ENCODE measurements around the gene ATP5F1E. TPM values are rescaled to one million over a fixed set of nuclear protein-coding genes. Genes with fewer than 3 reads are reported as not detected.
A peak's percentile ranks its signal among the peaks of the same experiment; 100 is the strongest.

Gene ATP5F1E
- total RNA-seq, 6 donors from 2014 or later, result 18.9 to 75.0 (median 32.3) TPM

DNA sequence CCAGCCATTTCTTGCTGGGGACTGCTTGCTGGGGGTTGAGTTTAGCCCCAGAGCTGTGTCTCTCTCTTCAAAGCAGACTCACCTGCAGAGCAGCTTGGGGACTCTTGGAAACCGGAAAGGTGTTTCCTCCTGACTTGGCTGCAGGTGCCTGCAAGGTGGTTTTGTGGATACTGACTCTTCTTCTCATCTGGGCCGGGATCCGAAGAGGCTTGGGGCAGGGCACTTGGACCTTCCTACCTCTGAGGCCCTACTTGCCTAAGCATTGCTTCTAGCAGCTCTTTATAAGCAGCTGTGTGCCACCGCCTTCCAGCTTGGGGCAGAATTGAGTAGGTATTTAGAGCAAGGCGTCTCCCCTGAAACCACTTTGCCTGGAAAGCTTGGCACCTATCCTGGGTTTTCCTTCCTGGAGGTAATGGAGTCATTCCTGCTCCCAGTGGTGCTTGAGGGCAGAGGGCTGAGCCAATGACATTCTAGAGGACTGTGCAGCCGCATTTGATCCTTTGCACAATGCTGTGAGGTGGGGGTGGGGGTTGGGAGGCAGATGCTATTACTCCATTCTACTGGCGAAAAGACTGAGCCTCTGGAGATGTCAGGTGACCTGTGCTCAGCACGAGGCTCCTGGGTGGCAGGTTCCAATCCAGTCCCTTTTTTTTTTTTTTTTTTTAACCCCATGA is 21.7 kb downstream of the ATP5F1E start:
- peak in 1 of 2 donors; percentile 64 for ATAC-seq (ENCODE audit: low FRiP score in 2 of 2)
- 53 to 74% methylated on average over 8 of the region's 8 CpGs for WGBS, 2 donors
- peak in 1 of 2 donors; percentile 86 for DNase-seq
- H3K36me3 ChIP-seq, result no peaks in the 10 kb centered on the region
- H3K4me3 ChIP-seq, result no peak overlapping the region
- peaks cover 31 to 41% (median 37%) of the 10 kb centered on the region in 4 donors for H3K4me1 ChIP-seq
- H3K9me3 ChIP-seq, result no peaks in the 10 kb centered on the region
- peak overlapping the region; percentile 56 to 67 (median 58) for H3K27ac ChIP-seq
- H3K27me3 ChIP-seq, result no peaks in the 10 kb centered on the region
- peak in 1 of 4 donors; percentile 9 for TF ChIP-seq POLR2A (IDR thresholded peaks at IDR 0.05)
- TF ChIP-seq EP300 (IDR thresholded peaks at IDR 0.05), result no peak

DNA sequence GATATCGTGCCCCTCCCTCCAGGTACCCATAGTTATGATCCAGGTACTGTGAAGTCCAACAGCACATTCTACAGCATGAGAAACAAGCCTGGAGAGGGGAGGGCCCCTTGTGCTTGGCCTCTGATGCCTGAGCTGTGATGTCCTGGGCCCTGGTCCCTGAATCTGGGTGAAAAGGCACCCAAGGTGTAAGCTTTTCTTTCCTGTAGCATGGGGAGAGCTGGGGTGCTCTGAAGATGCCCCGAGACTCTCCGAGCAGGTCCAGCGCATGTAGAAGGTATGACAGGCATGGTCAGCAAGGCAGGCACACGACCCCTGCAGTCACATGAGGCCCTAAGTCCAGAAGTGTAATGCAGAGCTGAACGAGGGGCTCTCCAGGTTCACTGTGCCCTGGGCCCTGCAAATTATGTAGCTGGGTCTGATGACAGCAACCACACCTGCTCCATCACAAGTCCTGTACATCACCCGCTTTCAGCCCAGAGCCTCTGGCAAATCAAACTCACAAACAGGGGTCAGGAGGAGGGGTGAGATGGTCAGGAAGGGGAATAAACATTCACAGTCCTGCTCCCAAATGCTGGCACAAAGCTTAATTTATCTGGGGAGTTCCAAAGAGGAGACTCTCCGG is 23.3 kb downstream of the ATP5F1E start:
- H3K4me1 ChIP-seq, result peaks cover 47 to 57% (median 52%) of the 10 kb centered on the region in 4 donors
- TF ChIP-seq POLR2AphosphoS5 (IDR thresholded peaks at IDR 0.05), result no peak
- TF ChIP-seq, protein P1, sequence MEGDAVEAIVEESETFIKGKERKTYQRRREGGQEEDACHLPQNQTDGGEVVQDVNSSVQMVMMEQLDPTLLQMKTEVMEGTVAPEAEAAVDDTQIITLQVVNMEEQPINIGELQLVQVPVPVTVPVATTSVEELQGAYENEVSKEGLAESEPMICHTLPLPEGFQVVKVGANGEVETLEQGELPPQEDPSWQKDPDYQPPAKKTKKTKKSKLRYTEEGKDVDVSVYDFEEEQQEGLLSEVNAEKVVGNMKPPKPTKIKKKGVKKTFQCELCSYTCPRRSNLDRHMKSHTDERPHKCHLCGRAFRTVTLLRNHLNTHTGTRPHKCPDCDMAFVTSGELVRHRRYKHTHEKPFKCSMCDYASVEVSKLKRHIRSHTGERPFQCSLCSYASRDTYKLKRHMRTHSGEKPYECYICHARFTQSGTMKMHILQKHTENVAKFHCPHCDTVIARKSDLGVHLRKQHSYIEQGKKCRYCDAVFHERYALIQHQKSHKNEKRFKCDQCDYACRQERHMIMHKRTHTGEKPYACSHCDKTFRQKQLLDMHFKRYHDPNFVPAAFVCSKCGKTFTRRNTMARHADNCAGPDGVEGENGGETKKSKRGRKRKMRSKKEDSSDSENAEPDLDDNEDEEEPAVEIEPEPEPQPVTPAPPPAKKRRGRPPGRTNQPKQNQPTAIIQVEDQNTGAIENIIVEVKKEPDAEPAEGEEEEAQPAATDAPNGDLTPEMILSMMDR (IDR thresholded peaks at IDR 0.05), result no peak
- no peak for TF ChIP-seq EP300 (IDR thresholded peaks at IDR 0.05)
- TF ChIP-seq POLR2A (IDR thresholded peaks at IDR 0.05), result no peak
- H3K9me3 ChIP-seq, result no peaks in the 10 kb centered on the region
- peak overlapping the region; percentile 86 to 95 (median 92) for H3K27ac ChIP-seq
- WGBS, 2 donors, result 76 to 81% methylated on average over 4 to 8 of the region's 8 CpGs
- peak in 1 of 2 donors; percentile 18 for DNase-seq
- no peak overlapping the region for H3K4me3 ChIP-seq
- no peaks in the 10 kb centered on the region for H3K27me3 ChIP-seq
- peaks cover 0 to 3% (median 0%) of the 10 kb centered on the region in 4 donors for H3K36me3 ChIP-seq
- ATAC-seq (ENCODE audit: low FRiP score in 2 of 2), result no peak

DNA sequence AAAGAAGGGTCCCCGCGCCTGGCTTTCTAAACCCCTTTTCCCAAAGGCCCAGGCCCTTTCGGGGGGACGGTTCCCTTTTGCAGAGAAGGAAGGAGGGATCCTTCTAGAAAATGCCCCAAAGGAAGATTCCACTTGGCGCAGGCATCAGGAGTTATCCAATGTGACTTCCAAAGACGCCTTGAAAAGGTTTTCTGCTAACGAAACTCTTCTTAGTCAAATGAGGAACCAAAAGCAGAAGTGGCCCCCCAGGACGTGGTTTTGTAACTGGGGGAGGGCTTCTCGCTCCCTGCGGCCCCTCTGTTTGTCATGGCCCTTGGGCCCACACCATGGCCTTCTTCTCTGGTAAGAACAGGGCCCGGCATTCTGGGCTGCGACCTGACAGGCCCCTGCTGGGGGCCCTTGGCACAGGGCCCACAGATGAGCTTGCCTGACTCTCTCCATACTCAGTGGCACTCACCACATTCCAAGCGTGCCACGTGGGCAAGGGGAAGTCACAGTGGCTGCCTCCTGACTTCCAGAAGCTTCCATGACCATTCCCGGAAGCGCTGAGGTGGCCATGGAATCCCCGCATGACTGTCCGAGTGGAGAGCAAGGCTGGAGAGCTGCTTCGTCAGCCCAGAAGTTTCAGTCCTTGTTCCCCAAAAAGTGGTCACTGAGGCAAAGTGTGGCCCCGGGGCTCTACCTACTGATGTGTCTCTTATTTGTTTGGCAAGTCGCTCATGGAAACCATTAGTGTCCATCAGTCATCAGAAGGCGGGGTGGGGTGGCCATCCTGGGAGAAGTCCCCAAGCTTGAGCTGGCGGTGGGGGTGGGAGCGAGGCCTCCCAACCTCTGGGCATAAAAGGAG is 24.2 kb downstream of the ATP5F1E start:
- Histone ChIP-seq H3K4me1 (peaks cover 49 to 58% (median 56%) of the 10 kb centered on the region in 4 donors), H3K27ac (peak overlapping the region; percentile 86 to 95 (median 92)), H3K4me3 (peak overlapping the region in 3 of 4 donors; percentile 69 to 89 (median 76)), H3K36me3 (peaks cover 0 to 6% (median 2%) of the 10 kb centered on the region in 4 donors), H3K27me3 (no peaks in the 10 kb centered on the region), H3K9me3 (no peaks in the 10 kb centered on the region)
- DNase-seq (peak; percentile 62 to 66), ATAC-seq (ENCODE audit: low FRiP score in 2 of 2) (peak in 1 of 2 donors; percentile 43)
- 83 to 88% methylated on average over 22 to 24 of the region's 24 CpGs for WGBS, 2 donors
- peak in 1 of 2 donors; percentile 6 for TF ChIP-seq POLR2AphosphoS5 (IDR thresholded peaks at IDR 0.05)
- no peak for TF ChIP-seq EP300 (IDR thresholded peaks at IDR 0.05)

DNA sequence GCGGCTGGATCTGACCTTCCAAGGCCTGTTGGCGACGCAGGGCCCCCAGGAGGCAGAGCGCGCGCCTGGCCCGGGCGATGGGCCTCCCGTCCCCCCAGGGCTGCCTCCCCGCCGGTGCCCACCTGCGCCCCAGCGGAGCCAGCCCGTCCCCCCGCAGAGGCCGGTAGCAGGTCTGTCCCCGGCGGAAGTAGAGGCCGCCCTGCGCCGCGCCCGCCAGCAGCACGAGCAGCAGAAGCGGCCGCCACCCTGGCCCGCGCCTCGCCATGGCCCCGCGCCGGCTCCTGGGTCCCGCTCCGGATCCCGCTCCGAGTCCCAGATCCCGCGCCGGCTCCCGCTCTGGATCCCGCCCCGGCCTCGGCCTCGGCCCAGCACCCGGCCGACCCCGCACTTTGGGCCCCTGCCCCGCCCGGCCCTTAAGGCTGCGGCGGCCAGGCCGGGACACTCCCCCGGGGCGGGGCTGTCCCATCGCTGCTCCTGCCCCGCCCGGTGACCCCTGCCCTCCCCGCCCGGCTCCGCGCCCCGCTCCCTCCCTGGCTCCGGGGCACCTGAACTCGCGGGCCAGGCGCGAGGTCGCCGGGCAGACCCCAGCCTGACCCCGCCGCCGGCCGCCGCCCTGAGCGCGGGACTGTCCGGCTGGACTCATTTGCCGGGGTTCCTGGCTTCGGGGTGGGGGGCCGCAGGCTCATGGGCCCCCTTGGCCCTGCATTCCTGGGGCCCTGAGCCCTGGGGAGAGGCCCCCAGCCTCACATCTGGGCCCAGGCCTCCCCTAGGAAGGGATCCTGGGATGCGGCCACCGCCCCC is 25.1 kb downstream of the ATP5F1E start, which contains the start of gene CTSZ:
Gene CTSZ (minus strand): TSS at position 391 of the 801 bp plus-strand sequence. CDS start 126 bp downstream, at position 265.
- Histone ChIP-seq H3K4me1 (peaks cover 49 to 58% (median 56%) of the 10 kb centered on the region in 4 donors), H3K27me3 (no peaks in the 10 kb centered on the region), H3K36me3 (peaks cover 0 to 12% (median 5%) of the 10 kb centered on the region in 4 donors), H3K27ac (peak within 1 kb of the TSS; percentile 86 to 95 (median 92)), H3K9me3 (no peaks in the 10 kb centered on the region), H3K4me3 (peak within 1 kb of the TSS; percentile 69 to 89 (median 78))
- peak in 3 of 4 donors; percentile 52 to 87 (median 73) for TF ChIP-seq POLR2A (IDR thresholded peaks at IDR 0.05)
- TF ChIP-seq, protein P1 (IDR thresholded peaks at IDR 0.05), result no peak
- TF ChIP-seq POLR2AphosphoS5 (IDR thresholded peaks at IDR 0.05), result peak in 1 of 2 donors; percentile 56
- no peak for TF ChIP-seq EP300 (IDR thresholded peaks at IDR 0.05)
- DNase-seq (peak; percentile 82 to 94), ATAC-seq (ENCODE audit: low FRiP score in 2 of 2) (peak; percentile 52 to 86)
- 14 to 18% methylated on average over 12 to 28 of the region's 82 CpGs for WGBS, 2 donors

All from upper lobe of left lung (tissue), 6 donors.